GM23248 (cell line): ENCODE measurements around the gene MLYCD.

ENCODE experiments used
- EZH2 ChIP-seq: fragments of 200-600 bp; sonication (generic); IDR thresholded peaks from 2 replicates; pipeline ENCODE4 v1.6.1; 2018; ENCODE audit warnings: antibody characterized with exemption, mild to moderate bottlenecking; ENCODE audit not compliant: insufficient read depth, poor library complexity, severe bottlenecking
- EZH2phosphoT487 ChIP-seq: fragments of 200-600 bp; sonication (generic); IDR thresholded peaks from 2 replicates; pipeline ENCODE4 v1.6.1; 2018; ENCODE audit warnings: antibody characterized with exemption, moderate library complexity, mild to moderate bottlenecking, low read depth; ENCODE audit not compliant: insufficient read depth

GRCh38 chr16:83958846-83959565 lies 60.1 kb downstream of the MLYCD start:
- TF ChIP-seq EZH2 (no peak), EZH2phosphoT487 (no peak)
